A549 (cell line): ENCODE measurements around the gene PLEKHA8. TPM values are rescaled to one million over a fixed set of nuclear protein-coding genes. Genes with fewer than 3 reads are reported as not detected.

Source experiments
- ATAC-seq, 2 experiments: fragments of 200-7000 bp in 1 of 2; fragments of >200 bp in 1 of 2; cut with Nextera tagmentation in 1 of 2; cut with Tn5 transposase in 1 of 2; 3 replicates each; pipeline versions ENCODE4 v1.8.0 to v1.9.1; 2018 to 2020; ENCODE audit warnings: mild to moderate bottlenecking in 1 of 2, moderate library complexity in 1 of 2
- CTCF ChIA-PET: fragments of 300-600 bp; sonication (Branson Sonifier 250); formaldehyde crosslinking; extraction: SDS; loops from one replicate; lab custom pipeline; 2021; ENCODE audit warnings: antibody characterized with exemption, inconsistent platforms; lab: Yijun Ruan, JAX
- POLR2A ChIA-PET: fragments of 350-600 bp; formaldehyde crosslinking; extraction: SDS; loops from one replicate; lab custom pipeline; 2021; ENCODE audit warnings: antibody characterized with exemption, inconsistent platforms; lab: Yijun Ruan, JAX
- DNase-seq, 2 experiments: peaks; one replicate each; pipeline versions ENCODE4 v3.0.0 to v3.0.0-alpha.2; 2011 to 2016; ENCODE audit warnings: low read depth in 1 of 2, low spot score in 1 of 2
- FAIRE-seq: peaks from 2 replicates; lab custom pipeline; 2011; peaks lifted over from hg19 to GRCh38; lab: Jason Lieb, UNC
- H3K27ac ChIP-seq, 2 experiments: fragments of >200 bp; sonication (Bioruptor Twin); formaldehyde crosslinking; 3 replicates each; pipeline ENCODE4 v1.5.1; 2016 to 2017
- H3K4me1 ChIP-seq: fragments of >200 bp; sonication (Bioruptor Twin); formaldehyde crosslinking; 3 replicates; pipeline ENCODE4 v1.6.1; 2016
- H3K4me2 ChIP-seq: fragments of >200 bp; sonication (Bioruptor Twin); formaldehyde crosslinking; 3 replicates; pipeline ENCODE4 v1.6.1; 2016
- H3K4me3 ChIP-seq: fragments of >200 bp; sonication (Bioruptor Twin); formaldehyde crosslinking; 3 replicates; pipeline ENCODE4 v1.5.1; 2016
- H3K9me3 ChIP-seq: fragments of >200 bp; sonication (Bioruptor Twin); formaldehyde crosslinking; 3 replicates; pipeline ENCODE4 v1.6.1; 2016
- CEBPB ChIP-seq, 2 experiments: fragments of >200 bp in 1 of 2; sonication (Bioruptor Twin) in 1 of 2; formaldehyde crosslinking in 1 of 2; IDR thresholded peaks; 2 replicates each; pipeline ENCODE4 v1.6.1; 2012 to 2016
- EHMT2 ChIP-seq: fragments of 200-600 bp; sonication (generic); IDR thresholded peaks from 2 replicates; pipeline ENCODE4 v1.6.1; 2016; ENCODE audit warnings: antibody characterized with exemption, low read depth, mild to moderate bottlenecking, moderate library complexity
- ESRRA ChIP-seq: fragments of 150-350 bp; IDR thresholded peaks from 2 replicates; pipeline ENCODE4 v1.6.1; 2014; ENCODE audit warnings: mild to moderate bottlenecking, low read length, borderline replicate concordance
- FOXS1 ChIP-seq: fragments of 250-450 bp; sonication (Bioruptor Pico); IDR thresholded peaks from 2 replicates; pipeline ENCODE4 v1.5.0; 2020; ENCODE audit warnings: mild to moderate bottlenecking, moderate library complexity
- HDAC2 ChIP-seq: fragments of 200-600 bp; sonication (generic); IDR thresholded peaks from 2 replicates; pipeline ENCODE4 v1.6.1; 2016
- HEYL ChIP-seq: fragments of 250-450 bp; sonication (Bioruptor Pico); IDR thresholded peaks from 2 replicates; pipeline ENCODE4 v1.8.0; 2021; ENCODE audit warnings: mild to moderate bottlenecking, moderate library complexity
- JUN ChIP-seq, 2 experiments: fragments of >200 bp; sonication (Bioruptor Twin); formaldehyde crosslinking; IDR thresholded peaks; 2 replicates in 1 of 2; 3 replicates in 1 of 2; pipeline ENCODE4 v1.6.1; 2016 to 2017
- JUNB ChIP-seq: fragments of >200 bp; sonication (Bioruptor Twin); formaldehyde crosslinking; IDR thresholded peaks from 2 replicates; pipeline ENCODE4 v1.6.1; 2016
- NFE2L2 ChIP-seq: fragments of 150-350 bp; conservative IDR thresholded peaks from 2 replicates; pipeline ENCODE4 v1.6.1; 2014; ENCODE audit warnings: low read length
- PHF8 ChIP-seq: fragments of 200-600 bp; sonication (generic); IDR thresholded peaks from 2 replicates; pipeline ENCODE4 v1.6.1; 2016; ENCODE audit warnings: low read depth, mild to moderate bottlenecking, antibody characterized with exemption, moderate library complexity, borderline replicate concordance
- POLR2A ChIP-seq: IDR thresholded peaks from 2 replicates; pipeline ENCODE4 v1.6.1; 2012; ENCODE audit warnings: mild to moderate bottlenecking, low read length
- RAD21 ChIP-seq, 2 experiments: fragments of >200 bp in 1 of 2; sonication (Bioruptor Twin) in 1 of 2; formaldehyde crosslinking in 1 of 2; IDR thresholded peaks in 1 of 2; conservative IDR thresholded peaks in 1 of 2; 2 replicates in 1 of 2; 3 replicates in 1 of 2; pipeline ENCODE4 v1.6.1; 2012 to 2018; ENCODE audit warnings: inconsistent platforms in 1 of 2
- RARB ChIP-seq: fragments of 250-450 bp; sonication (Bioruptor Pico); IDR thresholded peaks from 2 replicates; pipeline ENCODE4 v1.8.0; 2021; ENCODE audit warnings: mild to moderate bottlenecking, moderate library complexity
- RNF2 ChIP-seq: fragments of 200-600 bp; sonication (generic); IDR thresholded peaks from 2 replicates; pipeline ENCODE4 v1.6.1; 2016; ENCODE audit warnings: low read depth, mild to moderate bottlenecking, antibody characterized with exemption, moderate library complexity, borderline replicate concordance
- SREBF2 ChIP-seq: fragments of 450-650 bp; IDR thresholded peaks from 2 replicates; pipeline ENCODE4 v1.6.1; 2014; ENCODE audit warnings: mild to moderate bottlenecking, moderate library complexity
- ZFP36 ChIP-seq: fragments of 450-650 bp; IDR thresholded peaks from 2 replicates; pipeline ENCODE4 v1.6.1; 2014; ENCODE audit warnings: borderline replicate concordance; ENCODE audit not compliant: partially characterized antibody
- WGBS: methylation state at CpG from one replicate; pipeline ENCODE4 v1.1.6; 2017; ENCODE audit errors: missing lambda C conversion rate; 5-methylcytosine and 5-hydroxymethylcytosine counted together
- polyA plus RNA-seq, 4 experiments: library from polyadenylated mRNA; depleted of rRNA in 3 of 4; stranded (reverse); fragments of >200 nt; fragmentation: RNase III in 1 of 4; extraction: RNeasy Plus Mini Kit Qiagen cat#74134 plus additional on column Dnase treatment in 1 of 4; gene quantifications; 2 replicates in 3 of 4; 3 replicates in 1 of 4; pipeline ENCODE4 v1.2.3, GENCODE V29; 2011 to 2017
- TF ChIP-seq, protein P1 (sequence below): fragments of 250-450 bp; sonication (Bioruptor Pico); IDR thresholded peaks from 2 replicates; pipeline ENCODE4 v1.5.0; 2020; ENCODE audit warnings: low read depth, mild to moderate bottlenecking, moderate library complexity
- TF ChIP-seq, protein P2 (sequence below): fragments of 200-600 bp; sonication (generic); IDR thresholded peaks from 2 replicates; pipeline ENCODE4 v1.6.1; 2016; ENCODE audit warnings: antibody characterized with exemption, mild to moderate bottlenecking, moderate library complexity
- TF ChIP-seq, protein P3 (sequence below): fragments of >200 bp; sonication (Bioruptor Twin); formaldehyde crosslinking; IDR thresholded peaks from 3 replicates; pipeline ENCODE4 v1.6.1; 2016
- TF ChIP-seq, protein P4 (sequence below): IDR thresholded peaks from 2 replicates; pipeline ENCODE4 v1.6.1; 2012; ENCODE audit warnings: low read depth, borderline replicate concordance
- TF ChIP-seq, protein P5 (sequence below): IDR thresholded peaks from 2 replicates; pipeline ENCODE4 v1.6.1; 2012

Gene PLEKHA8
- polyA plus RNA-seq, 2 of the 4 experiments (the other 2 are of a cell fraction): 5.9 to 10.9 TPM

DNA sequence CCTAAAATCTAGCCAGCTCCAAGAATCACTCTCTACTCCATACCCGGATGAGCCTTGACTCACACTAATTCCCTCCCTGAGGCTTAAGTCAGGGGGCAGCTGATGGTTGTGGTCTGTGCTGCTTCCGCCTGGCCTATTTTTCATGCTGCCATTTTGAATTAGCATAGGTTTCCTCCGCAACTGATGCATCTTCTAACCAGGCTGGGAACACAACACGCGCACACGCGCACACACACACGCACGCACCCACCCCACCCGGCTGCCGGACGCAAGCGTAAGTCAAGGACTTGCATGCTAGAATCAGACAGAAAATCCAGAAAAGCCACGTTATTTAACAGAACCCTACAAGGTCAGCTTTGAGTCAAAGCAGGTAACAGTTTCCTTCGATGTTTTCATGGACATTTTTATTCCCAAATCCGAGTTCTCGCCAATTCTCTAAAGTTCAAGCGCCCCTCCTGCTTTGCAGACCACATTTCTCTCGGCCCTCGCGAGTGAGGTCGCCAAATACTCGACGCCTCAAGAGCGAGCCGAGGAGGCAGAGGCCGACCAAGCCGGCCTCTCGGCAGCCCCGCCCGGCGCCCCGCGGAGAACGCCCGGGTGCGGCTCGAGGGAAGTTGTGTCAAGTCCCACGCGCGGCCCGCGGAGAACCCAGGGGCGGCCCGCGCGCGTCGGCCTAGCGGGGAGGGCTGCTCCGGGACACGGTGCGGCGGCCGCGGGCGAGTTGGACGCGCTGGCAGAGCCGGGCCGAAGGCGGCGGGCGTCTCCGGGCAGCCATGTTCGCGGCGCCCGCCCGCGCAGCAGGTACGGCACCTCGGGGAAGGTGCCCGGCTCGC, 39.6 kb upstream of the PLEKHA8 start:
- peaks cover 14% of the 10 kb centered on the region for H3K4me1 ChIP-seq
- peak overlapping the region; percentile 92 for H3K4me3 ChIP-seq
- H3K27ac ChIP-seq: peak overlapping the region; percentile 92 to 97
- CTCF ChIA-PET: interaction anchor here (1.0 to 1.7 kb wide), 2 partner anchors 22 to 73 kb away, joined by 3 to 6 read pairs; no protein-coding TSS in a partner anchor
- peak in 1 of 2 experiments; percentile 18; a peak in 2 of 5 replicates for TF ChIP-seq JUN (IDR thresholded peaks at IDR 0.05)
- TF ChIP-seq HEYL (CRISPR knock-in tag): 0 out of 2 replicates have a peak, but pooled peaks have one; percentile 39
- TF ChIP-seq, protein P1, sequence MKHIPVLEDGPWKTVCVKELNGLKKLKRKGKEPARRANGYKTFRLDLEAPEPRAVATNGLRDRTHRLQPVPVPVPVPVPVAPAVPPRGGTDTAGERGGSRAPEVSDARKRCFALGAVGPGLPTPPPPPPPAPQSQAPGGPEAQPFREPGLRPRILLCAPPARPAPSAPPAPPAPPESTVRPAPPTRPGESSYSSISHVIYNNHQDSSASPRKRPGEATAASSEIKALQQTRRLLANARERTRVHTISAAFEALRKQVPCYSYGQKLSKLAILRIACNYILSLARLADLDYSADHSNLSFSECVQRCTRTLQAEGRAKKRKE (CRISPR knock-in tag): peak; percentile 82
- no peak for TF ChIP-seq RAD21 (conservative IDR thresholded peaks at IDR 0.05 in 1 of 2, IDR thresholded peaks at IDR 0.05 in 1 of 2)
- TF ChIP-seq, protein P2, sequence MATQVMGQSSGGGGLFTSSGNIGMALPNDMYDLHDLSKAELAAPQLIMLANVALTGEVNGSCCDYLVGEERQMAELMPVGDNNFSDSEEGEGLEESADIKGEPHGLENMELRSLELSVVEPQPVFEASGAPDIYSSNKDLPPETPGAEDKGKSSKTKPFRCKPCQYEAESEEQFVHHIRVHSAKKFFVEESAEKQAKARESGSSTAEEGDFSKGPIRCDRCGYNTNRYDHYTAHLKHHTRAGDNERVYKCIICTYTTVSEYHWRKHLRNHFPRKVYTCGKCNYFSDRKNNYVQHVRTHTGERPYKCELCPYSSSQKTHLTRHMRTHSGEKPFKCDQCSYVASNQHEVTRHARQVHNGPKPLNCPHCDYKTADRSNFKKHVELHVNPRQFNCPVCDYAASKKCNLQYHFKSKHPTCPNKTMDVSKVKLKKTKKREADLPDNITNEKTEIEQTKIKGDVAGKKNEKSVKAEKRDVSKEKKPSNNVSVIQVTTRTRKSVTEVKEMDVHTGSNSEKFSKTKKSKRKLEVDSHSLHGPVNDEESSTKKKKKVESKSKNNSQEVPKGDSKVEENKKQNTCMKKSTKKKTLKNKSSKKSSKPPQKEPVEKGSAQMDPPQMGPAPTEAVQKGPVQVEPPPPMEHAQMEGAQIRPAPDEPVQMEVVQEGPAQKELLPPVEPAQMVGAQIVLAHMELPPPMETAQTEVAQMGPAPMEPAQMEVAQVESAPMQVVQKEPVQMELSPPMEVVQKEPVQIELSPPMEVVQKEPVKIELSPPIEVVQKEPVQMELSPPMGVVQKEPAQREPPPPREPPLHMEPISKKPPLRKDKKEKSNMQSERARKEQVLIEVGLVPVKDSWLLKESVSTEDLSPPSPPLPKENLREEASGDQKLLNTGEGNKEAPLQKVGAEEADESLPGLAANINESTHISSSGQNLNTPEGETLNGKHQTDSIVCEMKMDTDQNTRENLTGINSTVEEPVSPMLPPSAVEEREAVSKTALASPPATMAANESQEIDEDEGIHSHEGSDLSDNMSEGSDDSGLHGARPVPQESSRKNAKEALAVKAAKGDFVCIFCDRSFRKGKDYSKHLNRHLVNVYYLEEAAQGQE: 0 out of 2 replicates have a peak, but pooled peaks have one; percentile 13
- no peak for TF ChIP-seq ESRRA
- peak; percentile 90 for TF ChIP-seq EHMT2
- TF ChIP-seq NFE2L2: no peak
- TF ChIP-seq POLR2A: no peak; the same call in 1 of the 2 replicates
- TF ChIP-seq PHF8: peak; percentile 20
- no peak for TF ChIP-seq JUNB
- TF ChIP-seq, protein P3, sequence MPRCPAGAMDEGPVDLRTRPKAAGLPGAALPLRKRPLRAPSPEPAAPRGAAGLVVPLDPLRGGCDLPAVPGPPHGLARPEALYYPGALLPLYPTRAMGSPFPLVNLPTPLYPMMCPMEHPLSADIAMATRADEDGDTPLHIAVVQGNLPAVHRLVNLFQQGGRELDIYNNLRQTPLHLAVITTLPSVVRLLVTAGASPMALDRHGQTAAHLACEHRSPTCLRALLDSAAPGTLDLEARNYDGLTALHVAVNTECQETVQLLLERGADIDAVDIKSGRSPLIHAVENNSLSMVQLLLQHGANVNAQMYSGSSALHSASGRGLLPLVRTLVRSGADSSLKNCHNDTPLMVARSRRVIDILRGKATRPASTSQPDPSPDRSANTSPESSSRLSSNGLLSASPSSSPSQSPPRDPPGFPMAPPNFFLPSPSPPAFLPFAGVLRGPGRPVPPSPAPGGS: no peak
- no peak for TF ChIP-seq ZFP36
- TF ChIP-seq SREBF2: no peak
- TF ChIP-seq RARB: no peak; the same call in 1 of the 2 replicates
- TF ChIP-seq, protein P4, sequence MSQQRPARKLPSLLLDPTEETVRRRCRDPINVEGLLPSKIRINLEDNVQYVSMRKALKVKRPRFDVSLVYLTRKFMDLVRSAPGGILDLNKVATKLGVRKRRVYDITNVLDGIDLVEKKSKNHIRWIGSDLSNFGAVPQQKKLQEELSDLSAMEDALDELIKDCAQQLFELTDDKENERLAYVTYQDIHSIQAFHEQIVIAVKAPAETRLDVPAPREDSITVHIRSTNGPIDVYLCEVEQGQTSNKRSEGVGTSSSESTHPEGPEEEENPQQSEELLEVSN: peak; percentile 78
- 0 out of 2 replicates have a peak, but pooled peaks have one; percentile 16 for TF ChIP-seq HDAC2
- TF ChIP-seq RNF2: peak; percentile 84; the same call in 1 of the 2 replicates
- TF ChIP-seq, protein P5, sequence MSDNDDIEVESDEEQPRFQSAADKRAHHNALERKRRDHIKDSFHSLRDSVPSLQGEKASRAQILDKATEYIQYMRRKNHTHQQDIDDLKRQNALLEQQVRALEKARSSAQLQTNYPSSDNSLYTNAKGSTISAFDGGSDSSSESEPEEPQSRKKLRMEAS: peak; percentile 75
- TF ChIP-seq FOXS1 (CRISPR knock-in tag): 0 out of 2 replicates have a peak, but pooled peaks have one; percentile 41
- TF ChIP-seq CEBPB (IDR thresholded peaks at IDR 0.05): no peak
- DNase-seq: peak; percentile 60 to 84
- POLR2A ChIA-PET: interaction anchor here (1.0 kb wide), 1 partner anchor 38 kb away, joined by 8 read pairs; the partner anchor contains the start of gene FKBP14
- 7% methylated on average over 31 of the region's 75 CpGs for WGBS
- H3K9me3 ChIP-seq: peaks cover 11% of the 10 kb centered on the region
- ATAC-seq: peak; percentile 64 to 70
- H3K4me2 ChIP-seq: peak overlapping the region; percentile 94
- FAIRE-seq: no peak
